CD14-positive monocyte (primary cell): ENCODE measurements around the gene ATXN7L1. TPM values are rescaled to one million over a fixed set of nuclear protein-coding genes. Genes with fewer than 3 reads are reported as not detected.

Source experiments
- DNase-seq, 3 donors: peaks; one replicate each; pipeline ENCODE4 v3.0.0-alpha.2; 2011 to 2022
- H2AFZ ChIP-seq: 2 replicates; pipeline ENCODE4 v1.6.0; 2012; ENCODE audit warnings: mild to moderate bottlenecking, low read depth, low read length, inconsistent platforms; ENCODE audit not compliant: insufficient read depth, poor library complexity, severe bottlenecking
- H3K27ac ChIP-seq, 2 donors: 1 replicate in 1 of 2; 2 replicates in 1 of 2; pipeline ENCODE4 v1.5.1; 2012 to 2013; ENCODE audit warnings: low read length in 2 of 2, control low read depth in 1 of 2, inconsistent platforms in 1 of 2, low read depth in 1 of 2, mild to moderate bottlenecking in 1 of 2
- H3K27me3 ChIP-seq, 2 donors: one replicate each; pipeline versions ENCODE4 v1.6.0 to v1.6.1; 2011 to 2013; ENCODE audit warnings: low read length in 2 of 2; ENCODE audit not compliant: control insufficient read depth in 2 of 2, insufficient read depth in 2 of 2
- H3K36me3 ChIP-seq, 2 donors: replicated peaks in 1 of 2; 1 replicate in 1 of 2; 2 replicates in 1 of 2; pipeline versions ENCODE4 v1.5.1 to v1.6.1; 2012 to 2013; ENCODE audit warnings: low read length in 2 of 2, control low read depth in 1 of 2, inconsistent platforms in 1 of 2, mild to moderate bottlenecking in 1 of 2; ENCODE audit not compliant: insufficient read depth in 2 of 2, control insufficient read depth in 1 of 2
- H3K4me1 ChIP-seq, 2 donors: 1 replicate in 1 of 2; 2 replicates in 1 of 2; pipeline versions ENCODE4 v1.5.1 to v1.6.1; 2012 to 2013; ENCODE audit warnings: low read length in 2 of 2, control low read depth in 1 of 2, inconsistent platforms in 1 of 2, mild to moderate bottlenecking in 1 of 2, moderate library complexity in 1 of 2; ENCODE audit not compliant: insufficient read depth in 2 of 2, control insufficient read depth in 1 of 2
- H3K4me2 ChIP-seq: replicated peaks from 2 replicates; pipeline ENCODE3; 2012; ENCODE audit warnings: low read length, moderate library complexity, mild to moderate bottlenecking; ENCODE audit not compliant: poor library complexity, severe bottlenecking; ENCODE audit errors: extremely low read depth
- H3K4me3 ChIP-seq, 3 experiments: fragments of 200-600 bp in 1 of 3; sonication (generic) in 1 of 3; replicated peaks in 1 of 3; 1 replicate in 2 of 3; 2 replicates in 1 of 3; pipeline ENCODE4 v1.5.1; 2011 to 2013; ENCODE audit warnings: low read length in 3 of 3, mild to moderate bottlenecking in 3 of 3, control low read depth in 2 of 3, low read depth in 2 of 3, inconsistent platforms in 1 of 3, moderate library complexity in 1 of 3
- H3K79me2 ChIP-seq: 2 replicates; pipeline ENCODE4 v1.6.0; 2012; ENCODE audit warnings: mild to moderate bottlenecking, control low read depth, inconsistent platforms, low read length, moderate library complexity; ENCODE audit not compliant: insufficient read depth
- H3K9ac ChIP-seq: 2 replicates; pipeline ENCODE4 v1.6.0; 2017; ENCODE audit warnings: low read length, mild to moderate bottlenecking; ENCODE audit not compliant: insufficient read depth, poor library complexity, severe bottlenecking
- H3K9me3 ChIP-seq, 2 donors: replicated peaks in 1 of 2; 1 replicate in 1 of 2; 2 replicates in 1 of 2; pipeline versions ENCODE4 v1.5.1 to v1.6.1; 2012 to 2013; ENCODE audit warnings: low read length in 2 of 2, control low read depth in 1 of 2; ENCODE audit not compliant: control insufficient read depth in 1 of 2, insufficient read depth in 1 of 2
- H4K20me1 ChIP-seq: 2 replicates; pipeline ENCODE4 v1.6.0; 2012; ENCODE audit warnings: mild to moderate bottlenecking, low read length, control low read depth, moderate library complexity; ENCODE audit not compliant: insufficient read depth
- H3K27ac Mint-ChIP-seq, 7 donors: one replicate each; pipeline ENCODE4 v1.8.0; 2020; ENCODE audit warnings: mild to moderate bottlenecking in 7 of 7, mixed read lengths in 7 of 7, moderate library complexity in 6 of 7, inconsistent platforms in 2 of 7
- H3K27me3 Mint-ChIP-seq, 3 donors: one replicate each; pipeline ENCODE4 v1.8.0; 2021 to 2022; ENCODE audit warnings: low read depth in 3 of 3, mild to moderate bottlenecking in 3 of 3, mixed read lengths in 3 of 3, moderate library complexity in 3 of 3, inconsistent platforms in 1 of 3
- H3K36me3 Mint-ChIP-seq, 2 donors: one replicate each; pipeline ENCODE4 v1.8.0; 2020; ENCODE audit warnings: mixed read lengths in 2 of 2, inconsistent platforms in 1 of 2, mild to moderate bottlenecking in 1 of 2
- H3K4me1 Mint-ChIP-seq: one replicate; pipeline ENCODE4 v1.8.0; 2020; ENCODE audit warnings: mild to moderate bottlenecking, mixed read lengths
- H3K4me3 Mint-ChIP-seq, 2 donors: one replicate each; pipeline ENCODE4 v1.8.0; 2020; ENCODE audit warnings: mild to moderate bottlenecking in 2 of 2, mixed read lengths in 2 of 2, moderate library complexity in 1 of 2
- H3K9me3 Mint-ChIP-seq, 7 donors: one replicate each; pipeline ENCODE4 v1.8.0; 2020 to 2022; ENCODE audit warnings: mixed read lengths in 7 of 7, mild to moderate bottlenecking in 6 of 7, moderate library complexity in 6 of 7, inconsistent platforms in 2 of 7
- CTCF ChIP-seq: fragments of 200-600 bp; IDR thresholded peaks from one replicate; pipeline ENCODE4 v1.8.0; 2022; ENCODE audit warnings: antibody characterized with exemption, mild to moderate bottlenecking
- WGBS: methylation state at CpG from one replicate; pipeline ENCODE4 v1.1.5; 2013; ENCODE audit warnings: missing lambda C conversion rate; ENCODE audit not compliant: insufficient coverage; 5-methylcytosine and 5-hydroxymethylcytosine counted together
- intact Hi-C, 2 donors: fragments of 100-400 bp; cut with micrococcal nuclease; formaldehyde crosslinking; loops; one replicate each; pipeline versions ENCODE4 v1.15.0 to v1.15.1; 2023
- polyA plus RNA-seq, 3 donors: library from polyadenylated mRNA; depleted of rRNA in 1 of 3; unstranded in 2 of 3; stranded (reverse) in 1 of 3; fragments of 300-500 nt in 2 of 3; fragments of >200 nt in 1 of 3; fragmentation: Illumina TruSeq in 2 of 3; gene quantifications; 1 replicate in 2 of 3; 2 replicates in 1 of 3; pipeline ENCODE4 v1.2.3, GENCODE V29; 2012 to 2021

The ATXN7L1 gene
- polyA plus RNA-seq, 3 donors, result 4.5 to 12.2 (median 11.2) TPM

GRCh38 chr7:105766421-105767073, 109.9 kb downstream of the ATXN7L1 start:
- H2AFZ ChIP-seq, result no peak overlapping the region
- H4K20me1 ChIP-seq, result no peaks in the 10 kb centered on the region
- H3K36me3 ChIP-seq, result no peaks in the 10 kb centered on the region
- 94% methylated on average over 13 of the region's 14 CpGs for whole genome bisulfite sequencing
- H3K4me1 Mint-ChIP-seq, result no peaks in the 10 kb centered on the region
- H3K79me2 ChIP-seq, result no peaks in the 10 kb centered on the region
- DNase-seq, result no peak
- H3K27me3 ChIP-seq, result no peaks in the 10 kb centered on the region
- H3K4me2 ChIP-seq, result no peak overlapping the region
- TF ChIP-seq CTCF, result no peak
- H3K9me3 ChIP-seq, result no peaks in the 10 kb centered on the region
- no peaks in the 10 kb centered on the region for H3K27me3 Mint-ChIP-seq
- H3K27ac Mint-ChIP-seq, result no peak overlapping the region
- H3K36me3 Mint-ChIP-seq, result peaks cover 0 to 2% of the 10 kb centered on the region in 2 donors
- H3K27ac ChIP-seq, result no peak overlapping the region
- intact Hi-C loops, result loop anchor here (10.0 kb wide), 3 partner anchors 108 to 278 kb away; partner anchors contain the start of gene ATXN7L1 (in 1 of the 2)
- H3K4me3 ChIP-seq, result no peak overlapping the region
- H3K9ac ChIP-seq, result no peak overlapping the region
- H3K4me1 ChIP-seq, result no peaks in the 10 kb centered on the region
- H3K9me3 Mint-ChIP-seq, result no peaks in the 10 kb centered on the region
- H3K4me3 Mint-ChIP-seq, result no peak overlapping the region

GRCh38 chr7:105765846-105766245, 110.6 kb downstream of the ATXN7L1 start:
- DNase-seq, result no peak
- H3K4me1 Mint-ChIP-seq, result no peaks in the 10 kb centered on the region
- WGBS, result 97% methylated on average over 3 of the region's 4 CpGs

More at GRCh38 chr7:105765846-105766245, 110.6 kb downstream of the ATXN7L1 start:
- H3K27me3 Mint-ChIP-seq, result peaks cover 0 to 2% (median 0%) of the 10 kb centered on the region in 3 donors
- H3K9me3 Mint-ChIP-seq, result no peaks in the 10 kb centered on the region
- no peaks in the 10 kb centered on the region for H3K4me1 ChIP-seq
- no peaks in the 10 kb centered on the region for H3K27me3 ChIP-seq
- peaks cover 2 to 5% of the 10 kb centered on the region in 2 donors for H3K36me3 Mint-ChIP-seq
- H3K4me2 ChIP-seq, result no peak overlapping the region
- no peaks in the 10 kb centered on the region for H3K9me3 ChIP-seq
- TF ChIP-seq CTCF, result no peak
- H3K79me2 ChIP-seq, result no peaks in the 10 kb centered on the region
- H3K36me3 ChIP-seq, result no peaks in the 10 kb centered on the region
- H3K9ac ChIP-seq, result no peak overlapping the region
- H2AFZ ChIP-seq, result no peak overlapping the region
- no peak overlapping the region for H3K4me3 Mint-ChIP-seq
- H4K20me1 ChIP-seq, result no peaks in the 10 kb centered on the region
- no peak overlapping the region for H3K4me3 ChIP-seq
- H3K27ac Mint-ChIP-seq, result no peak overlapping the region
- intact Hi-C loops, result loop anchor here (10.0 kb wide), 3 partner anchors 109 to 279 kb away; partner anchors contain the start of gene ATXN7L1 (in 1 of the 2)
- no peak overlapping the region for H3K27ac ChIP-seq
